Activated CD8-positive, alpha-beta T cell treated with anti-CD3 and anti-CD28 coated beads for 36 hours (primary cell): ENCODE data around the gene SLC23A1. TPM values are rescaled to one million over a fixed set of nuclear protein-coding genes. Genes with fewer than 3 reads are reported as not detected.

ENCODE experiments used
- ATAC-seq: fragments of 200-7000 bp; cut with Tn5 transposase; one replicate; pipeline ENCODE4 v1.10.0; 2021; ENCODE audit warnings: mild to moderate bottlenecking, moderate library complexity
- CTCF ChIA-PET: fragments of 350-600 bp; sonication (Branson Sonifier 250); formaldehyde crosslinking; loops from one replicate; lab custom pipeline; 2021; ENCODE audit warnings: antibody characterized with exemption; lab: Charles Lee
- POLR2A ChIA-PET: fragments of 350-600 bp; sonication (Branson Sonifier 250); formaldehyde crosslinking; loops from one replicate; lab custom pipeline; 2021; ENCODE audit warnings: antibody characterized with exemption; lab: Charles Lee
- DNase-seq: peaks from one replicate; pipeline ENCODE4 v3.0.0-alpha.2; 2020
- H3K27ac Mint-ChIP-seq: one replicate; pipeline ENCODE4 v1.8.0; 2021; ENCODE audit warnings: mild to moderate bottlenecking, mixed read lengths
- H3K27me3 Mint-ChIP-seq: one replicate; pipeline ENCODE4 v1.8.0; 2021; ENCODE audit warnings: mixed read lengths
- H3K36me3 Mint-ChIP-seq: one replicate; pipeline ENCODE4 v1.8.0; 2021; ENCODE audit warnings: low read depth, mixed read lengths
- H3K4me1 Mint-ChIP-seq: one replicate; pipeline ENCODE4 v1.8.0; 2021; ENCODE audit warnings: low read depth, mixed read lengths
- H3K4me3 Mint-ChIP-seq: one replicate; pipeline ENCODE4 v1.8.0; 2021; ENCODE audit warnings: mild to moderate bottlenecking, moderate library complexity, mixed read lengths
- H3K9me3 Mint-ChIP-seq: one replicate; pipeline ENCODE4 v1.8.0; 2021; ENCODE audit warnings: mixed read lengths
- CTCF ChIP-seq: fragments of 200-600 bp; IDR thresholded peaks from one replicate; pipeline ENCODE4 v1.8.0; 2022; ENCODE audit warnings: antibody characterized with exemption, mild to moderate bottlenecking
- intact Hi-C: fragments of 100-400 bp; cut with micrococcal nuclease; formaldehyde crosslinking; loops from one replicate; pipeline ENCODE4 v1.10.0; 2022
- total RNA-seq, 2 experiments: library from RNA; stranded (reverse); gene quantifications; one replicate each; pipeline ENCODE4 v1.2.3, GENCODE V29; 2021

The SLC23A1 gene
- total RNA-seq, 2 experiments from 2014 or later: 0.63 to 0.89 TPM

- intact Hi-C loops: no loop called here
- DNase-seq (no peak), ATAC-seq (no peak)
- H3K36me3 Mint-ChIP-seq: peaks cover 16% of the 10 kb centered on the region
- H3K4me1 Mint-ChIP-seq: peaks cover 14% of the 10 kb centered on the region
- CTCF ChIA-PET: interaction anchor here (1.0 to 1.5 kb wide), 3 partner anchors 14 to 30 kb away, joined by 3 to 5 read pairs (median 4); partner anchors contain the start of gene PAIP2
- no peak for TF ChIP-seq CTCF
- H3K27ac Mint-ChIP-seq: peak overlapping the region; percentile 22
- H3K4me3 Mint-ChIP-seq: no peak overlapping the region
- POLR2A ChIA-PET: interaction anchor here (0.6 kb wide), 2 partner anchors 174 to 827 kb away, joined by 3 read pairs; no protein-coding TSS in a partner anchor
- H3K27me3 Mint-ChIP-seq: no peaks in the 10 kb centered on the region
- no peaks in the 10 kb centered on the region for H3K9me3 Mint-ChIP-seq
Measured at GRCh38 chr5:139371482-139372435, 11.3 kb downstream of the SLC23A1 start.

DNA sequence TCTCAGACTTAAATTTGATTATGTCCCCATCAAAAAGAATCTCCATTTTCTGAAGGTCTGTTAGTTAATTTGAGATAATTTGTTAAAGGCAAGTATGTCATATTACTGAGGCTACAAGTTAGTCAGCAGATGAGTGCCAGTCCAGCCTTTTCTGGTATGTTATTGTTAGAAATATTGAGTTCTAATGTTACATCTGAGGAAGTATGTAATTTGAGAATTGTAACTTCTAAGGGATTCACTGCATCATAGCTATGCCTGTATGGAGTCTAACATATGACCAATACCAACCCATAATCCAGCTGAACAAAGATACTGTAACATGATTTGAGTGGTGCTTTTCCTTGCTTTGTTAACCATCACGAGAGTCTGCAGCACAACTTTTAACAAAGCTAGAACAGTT, 13.9 kb downstream of the SLC23A1 start:
- H3K27ac Mint-ChIP-seq: no peak overlapping the region
- ATAC-seq: no peak
- no peaks in the 10 kb centered on the region for H3K9me3 Mint-ChIP-seq
- intact Hi-C loops: no loop called here
- DNase-seq: no peak
- CTCF ChIA-PET: interaction anchor here (1.0 to 2.1 kb wide), 4 partner anchors 11 to 80 kb away, joined by 3 to 8 read pairs (median 4); partner anchors contain the start of gene PAIP2
- H3K4me3 Mint-ChIP-seq: no peak overlapping the region
- peaks cover 14% of the 10 kb centered on the region for H3K4me1 Mint-ChIP-seq
- peaks cover 34% of the 10 kb centered on the region for H3K36me3 Mint-ChIP-seq
- H3K27me3 Mint-ChIP-seq: no peaks in the 10 kb centered on the region
- no peak for TF ChIP-seq CTCF
- POLR2A ChIA-PET: interaction anchor here (1.4 kb wide), 1 partner anchor 22 kb away, joined by 4 read pairs; no protein-coding TSS in a partner anchor

DNA sequence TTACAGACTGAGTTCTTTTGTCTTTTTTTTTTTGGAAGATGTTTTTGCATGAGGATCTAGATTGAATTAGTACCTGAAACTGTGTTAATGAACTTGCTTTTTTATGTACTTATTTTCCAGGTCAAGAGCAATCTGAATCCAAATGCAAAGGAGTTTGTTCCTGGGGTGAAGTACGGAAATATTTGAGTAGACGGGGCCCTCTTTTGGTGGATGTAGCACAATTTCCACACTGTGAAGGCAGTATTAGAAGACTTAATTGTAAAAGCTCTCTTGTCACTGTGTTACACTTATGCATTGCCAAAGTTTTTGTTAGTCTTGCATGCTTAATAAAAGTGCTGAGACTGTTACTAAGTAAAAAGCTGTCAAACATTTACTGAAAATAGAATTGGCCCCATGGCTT, 14.5 kb downstream of the SLC23A1 start:
- intact Hi-C loops: no loop called here
- Mint-ChIP-seq H3K27ac (no peak overlapping the region), H3K27me3 (no peaks in the 10 kb centered on the region), H3K9me3 (no peaks in the 10 kb centered on the region), H3K4me3 (no peak overlapping the region), H3K36me3 (peaks cover 39% of the 10 kb centered on the region), H3K4me1 (peaks cover 19% of the 10 kb centered on the region)
- DNase-seq (no peak), ATAC-seq (no peak)
- CTCF ChIA-PET: interaction anchor here (0.8 to 2.1 kb wide), 4 partner anchors 24 to 82 kb away, joined by 3 to 8 read pairs (median 4); partner anchors contain the start of gene PAIP2
- TF ChIP-seq CTCF: no peak
- POLR2A ChIA-PET: interaction anchor here (1.4 kb wide), 1 partner anchor 22 kb away, joined by 4 read pairs; no protein-coding TSS in a partner anchor

GRCh38 chr5:139364466-139364865, 18.6 kb downstream of the SLC23A1 start:
- CTCF ChIA-PET: no interaction called here
- ATAC-seq: no peak
- H3K36me3 Mint-ChIP-seq: peaks cover 44% of the 10 kb centered on the region

More at GRCh38 chr5:139364466-139364865, 18.6 kb downstream of the SLC23A1 start:
- Mint-ChIP-seq H3K4me3 (no peak overlapping the region), H3K9me3 (no peaks in the 10 kb centered on the region), H3K27me3 (no peaks in the 10 kb centered on the region), H3K4me1 (peaks cover 6% of the 10 kb centered on the region), H3K27ac (no peak overlapping the region)
- intact Hi-C loops: no loop called here
- TF ChIP-seq CTCF: no peak
- POLR2A ChIA-PET: interaction anchor here (1.0 kb wide), 1 partner anchor 10 kb away, joined by 3 read pairs; no protein-coding TSS in a partner anchor
- DNase-seq: no peak
